Fibroblast of skin of left quadriceps (primary cell): ENCODE data around the gene OR10R2.

Experiments
- DNase-seq, 2 experiments: peaks; one replicate each; pipeline ENCODE4 v3.0.0-alpha.2; 2013; ENCODE audit warnings: low read depth in 2 of 2

The OR10R2 gene

GRCh38 chr1:158527190-158527815 is 55.3 kb downstream of the OR10R2 start:
- no peak for DNase-seq
